Activated CD8-positive, alpha-beta memory T cell treated with anti-CD3 and anti-CD28 coated beads for 4 hours (primary cell): ENCODE measurements around the gene MAST4.

Experiments
- DNase-seq, 2 donors: peaks; one replicate each; pipeline ENCODE4 v3.0.0-alpha.2; 2020; ENCODE audit warnings: low read depth in 2 of 2

The MAST4 gene

DNA sequence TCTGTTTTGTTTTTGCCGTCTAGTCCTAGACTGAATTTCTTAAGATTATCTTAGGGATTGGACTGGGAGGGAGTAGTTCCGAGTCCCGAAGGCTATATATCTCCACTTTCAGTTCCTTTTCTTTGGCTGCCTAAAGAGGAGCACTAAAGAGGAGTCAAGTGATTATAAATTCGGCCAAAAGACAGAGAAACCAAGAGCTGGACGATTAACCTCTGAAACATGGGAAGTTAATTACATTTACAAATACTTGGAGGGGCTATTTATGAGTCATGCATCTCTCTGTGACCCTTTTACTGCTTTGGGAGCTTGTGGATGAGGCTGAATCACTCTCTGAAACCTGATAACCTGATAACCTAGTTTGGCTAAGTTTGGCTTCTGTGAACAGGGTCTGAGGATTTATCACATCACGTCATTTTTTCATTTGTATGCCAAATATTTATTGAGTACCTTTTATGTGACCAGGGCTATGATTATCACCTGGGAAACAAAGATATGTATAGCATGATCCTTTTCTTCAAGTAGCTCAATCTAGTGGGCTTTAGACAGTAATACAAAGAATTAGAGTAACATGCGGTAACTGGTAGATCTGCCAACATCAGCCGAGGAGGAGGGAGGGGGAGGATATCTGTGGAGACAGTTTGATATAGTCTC, 419.5 kb downstream of the MAST4 start:
- DNase-seq: no peak

- DNase-seq: no peak
These were observed 423.1 kb downstream of the MAST4 start for GRCh38 chr5:67019065-67019845.

- DNase-seq: no peak
These were observed 424.0 kb downstream of the MAST4 start for GRCh38 chr5:67020096-67020615.

DNA sequence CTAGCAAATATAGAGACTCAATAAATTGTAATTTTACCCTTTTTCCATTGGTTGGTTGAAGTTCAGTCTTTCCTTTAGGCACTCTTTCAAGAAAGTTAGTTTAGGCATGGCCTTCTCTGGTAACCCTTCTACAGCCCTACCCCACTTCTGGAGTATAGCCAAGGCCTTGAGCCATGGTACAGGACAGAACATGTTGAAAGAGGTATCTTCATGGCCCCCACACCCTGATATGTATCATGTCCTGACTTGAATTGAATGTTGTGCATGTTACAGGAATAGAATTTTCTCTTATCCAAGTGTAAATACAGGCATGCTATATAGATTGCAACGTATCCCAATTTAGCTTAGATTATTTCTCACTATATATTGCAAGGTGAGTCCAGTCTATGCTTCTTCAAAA, 424.8 kb downstream of the MAST4 start:
- no peak for DNase-seq

DNA sequence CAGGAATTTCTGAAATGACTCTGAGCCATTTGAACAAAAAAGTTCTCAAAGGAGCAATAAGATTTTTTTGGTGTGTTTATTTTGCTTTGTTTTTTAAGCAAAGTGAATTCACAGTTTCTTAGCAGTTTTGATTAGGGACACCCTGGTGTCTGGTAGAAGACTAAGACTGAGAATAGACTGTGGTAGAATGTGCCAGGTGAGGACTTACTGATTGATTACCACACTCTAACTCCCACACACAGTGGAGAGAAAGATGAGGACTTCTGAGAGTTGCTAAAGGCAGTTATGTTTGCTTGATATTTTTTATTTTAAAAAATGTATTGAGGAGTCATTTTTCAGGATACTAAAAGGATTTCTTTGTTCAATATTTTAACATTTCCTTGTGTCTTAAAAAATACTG, 425.3 kb downstream of the MAST4 start:
- DNase-seq: no peak

- DNase-seq: no peak
These were observed 425.8 kb downstream of the MAST4 start for GRCh38 chr5:67021962-67022361.

GRCh38 chr5:67025457-67025856, 429.3 kb downstream of the MAST4 start:
- DNase-seq: no peak

DNA sequence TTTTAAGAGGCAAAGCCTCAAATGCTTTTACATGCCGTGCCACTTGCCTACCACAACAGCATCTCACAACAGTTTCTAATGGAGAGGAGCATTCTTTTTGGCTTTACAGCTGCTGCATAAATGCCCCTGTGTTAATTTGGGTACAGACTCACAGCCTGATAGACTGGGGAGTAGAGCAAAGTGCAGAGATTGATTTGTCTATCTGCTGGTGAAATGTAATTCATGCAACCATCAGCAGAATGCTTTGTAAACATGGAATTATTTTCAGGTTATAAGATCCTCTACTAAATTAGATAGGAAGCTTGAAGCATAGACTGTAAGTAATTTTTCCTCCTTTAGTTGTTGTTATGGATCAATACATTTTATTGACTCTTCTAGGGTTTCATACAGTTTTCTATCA, 430.1 kb downstream of the MAST4 start:
- no peak for DNase-seq

DNA sequence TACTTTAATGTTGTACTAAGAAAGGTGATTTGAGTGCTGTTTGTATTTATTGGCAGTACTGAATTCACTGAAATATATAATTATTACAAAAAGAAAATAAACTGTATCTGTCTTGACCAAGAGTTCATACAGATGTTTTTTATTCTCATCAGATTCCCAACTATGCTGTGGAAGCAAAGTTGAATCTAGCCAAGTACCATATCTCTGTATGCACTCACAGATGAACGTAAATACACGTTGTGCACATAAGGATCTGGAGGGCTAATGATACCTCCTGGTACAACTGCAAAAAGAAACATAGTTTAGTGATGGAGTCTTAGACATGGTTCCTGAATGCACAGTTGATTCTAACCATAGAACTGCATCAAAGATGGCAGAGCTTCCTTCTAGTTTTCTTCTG, 431.0 kb downstream of the MAST4 start:
- DNase-seq: no peak

- DNase-seq: no peak
These were observed 432.2 kb downstream of the MAST4 start for GRCh38 chr5:67028371-67028770.

- no peak for DNase-seq
These were observed 432.7 kb downstream of the MAST4 start for GRCh38 chr5:67028941-67029340.

- no peak for DNase-seq
These were observed 433.3 kb downstream of the MAST4 start for GRCh38 chr5:67029481-67029880.

DNA sequence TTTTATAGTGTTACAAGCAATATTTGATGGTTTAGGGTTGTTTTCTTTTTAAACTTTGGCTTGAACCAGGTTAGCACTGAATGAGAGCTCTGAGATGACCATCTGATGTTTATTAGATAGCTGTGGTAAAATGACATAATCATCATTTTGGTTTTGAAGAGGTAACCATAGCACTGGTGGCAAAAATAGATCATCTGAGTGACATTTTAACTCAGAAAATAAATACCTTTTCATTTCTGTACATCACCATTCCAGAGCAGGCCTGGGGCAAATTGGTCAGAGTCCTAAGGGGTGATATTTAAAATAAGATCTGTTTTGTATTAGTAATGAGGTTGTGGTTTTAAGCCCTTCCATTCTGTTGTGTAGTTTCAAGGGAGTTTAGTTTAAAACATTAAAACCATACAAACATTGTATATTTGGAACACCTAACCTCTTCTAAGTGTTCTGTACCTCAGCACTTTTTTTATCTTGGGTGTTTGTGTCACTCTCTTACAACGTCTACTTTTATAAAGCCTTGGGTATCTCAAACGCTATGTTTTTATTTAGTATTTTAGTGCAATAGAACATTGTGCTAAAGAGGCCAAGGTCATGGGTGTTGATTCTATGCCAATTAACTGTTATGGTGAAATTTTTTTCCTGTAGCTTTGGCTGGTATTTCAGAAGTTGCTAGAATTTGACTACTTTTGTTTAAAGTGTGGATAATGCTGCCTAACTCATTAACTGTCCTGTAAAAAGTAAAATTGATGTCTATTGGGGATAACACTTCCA, 434.3 kb downstream of the MAST4 start:
- DNase-seq: no peak

- DNase-seq: no peak
These were observed 434.9 kb downstream of the MAST4 start for GRCh38 chr5:67031057-67031443.

DNA sequence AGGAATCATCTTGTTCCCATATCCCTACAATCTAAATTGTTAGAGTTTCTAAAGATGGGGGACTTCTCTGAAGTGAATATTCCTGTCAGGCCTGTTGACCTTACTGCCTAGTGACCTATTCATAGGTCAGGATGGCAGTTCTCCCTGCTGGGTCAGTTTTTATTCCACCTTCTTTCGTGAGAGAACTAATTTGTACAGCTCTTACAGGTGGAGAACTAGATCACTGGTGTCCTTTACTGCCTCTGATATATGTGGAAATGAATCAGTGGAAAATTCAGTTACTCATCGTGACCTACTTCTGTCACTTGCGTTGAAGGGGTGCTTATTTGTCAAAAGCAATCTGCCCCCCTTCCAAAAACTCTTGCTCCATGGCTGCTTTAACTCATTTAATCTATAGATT, 435.5 kb downstream of the MAST4 start:
- no peak for DNase-seq

- DNase-seq: no peak
These were observed 436.9 kb downstream of the MAST4 start for GRCh38 chr5:67032921-67033664.

DNA sequence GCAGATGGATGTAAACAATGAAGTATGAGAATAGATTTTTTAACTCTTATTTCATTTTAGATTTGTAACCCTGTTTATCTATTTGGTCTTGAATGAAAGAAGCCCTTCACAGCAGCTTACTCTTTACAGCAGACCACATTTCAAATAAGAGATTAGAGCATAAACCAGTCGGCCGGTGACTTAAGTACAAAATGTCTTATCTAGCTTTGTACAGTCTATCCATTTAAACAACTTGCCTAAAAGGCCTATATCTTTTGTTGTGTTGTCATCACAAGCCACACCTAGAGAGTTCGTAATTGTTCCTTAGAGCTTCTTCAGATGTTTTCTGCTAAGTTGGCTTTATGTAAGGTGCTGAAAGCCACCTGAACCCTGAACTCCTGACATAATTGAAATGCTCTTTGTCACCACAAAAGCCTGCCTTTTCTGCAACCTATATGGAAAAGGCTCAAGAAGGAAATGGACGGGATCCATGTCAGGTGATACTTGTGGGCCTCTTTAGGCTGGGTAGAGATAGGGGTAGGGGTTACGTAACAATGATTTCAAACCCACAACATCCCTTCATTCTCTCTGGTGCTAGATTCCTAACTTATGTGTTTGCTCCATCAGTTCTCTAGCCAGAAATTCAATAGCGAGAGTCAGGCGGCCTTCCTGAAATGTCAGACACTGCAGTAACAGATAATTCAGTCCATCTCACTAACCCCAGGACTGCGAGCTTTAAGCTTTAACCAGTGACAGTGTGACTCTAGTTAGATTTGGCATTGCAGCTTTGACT, 437.9 kb downstream of the MAST4 start:
- no peak for DNase-seq

GRCh38 chr5:67035098-67035740, 439.0 kb downstream of the MAST4 start:
- DNase-seq: no peak

DNA sequence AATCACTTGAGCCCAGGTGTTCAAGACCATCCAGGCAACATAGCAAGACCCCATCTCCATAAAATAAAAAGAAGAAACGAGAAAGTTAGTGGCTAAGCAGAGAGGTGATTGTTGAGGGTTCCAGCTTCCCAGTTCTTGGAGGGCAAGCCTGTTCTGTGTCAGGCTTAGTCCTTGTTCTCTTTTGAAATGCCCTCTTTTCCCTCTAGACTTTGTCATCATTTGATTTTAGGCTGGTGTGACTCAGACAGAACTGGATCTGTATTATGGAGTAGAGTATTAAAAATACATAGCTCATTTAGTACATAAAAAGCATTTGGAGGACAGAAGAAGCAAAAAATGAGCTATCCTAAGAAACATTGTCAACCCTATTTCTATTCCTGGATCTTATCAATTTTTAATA, 441.0 kb downstream of the MAST4 start:
- DNase-seq: no peak

DNA sequence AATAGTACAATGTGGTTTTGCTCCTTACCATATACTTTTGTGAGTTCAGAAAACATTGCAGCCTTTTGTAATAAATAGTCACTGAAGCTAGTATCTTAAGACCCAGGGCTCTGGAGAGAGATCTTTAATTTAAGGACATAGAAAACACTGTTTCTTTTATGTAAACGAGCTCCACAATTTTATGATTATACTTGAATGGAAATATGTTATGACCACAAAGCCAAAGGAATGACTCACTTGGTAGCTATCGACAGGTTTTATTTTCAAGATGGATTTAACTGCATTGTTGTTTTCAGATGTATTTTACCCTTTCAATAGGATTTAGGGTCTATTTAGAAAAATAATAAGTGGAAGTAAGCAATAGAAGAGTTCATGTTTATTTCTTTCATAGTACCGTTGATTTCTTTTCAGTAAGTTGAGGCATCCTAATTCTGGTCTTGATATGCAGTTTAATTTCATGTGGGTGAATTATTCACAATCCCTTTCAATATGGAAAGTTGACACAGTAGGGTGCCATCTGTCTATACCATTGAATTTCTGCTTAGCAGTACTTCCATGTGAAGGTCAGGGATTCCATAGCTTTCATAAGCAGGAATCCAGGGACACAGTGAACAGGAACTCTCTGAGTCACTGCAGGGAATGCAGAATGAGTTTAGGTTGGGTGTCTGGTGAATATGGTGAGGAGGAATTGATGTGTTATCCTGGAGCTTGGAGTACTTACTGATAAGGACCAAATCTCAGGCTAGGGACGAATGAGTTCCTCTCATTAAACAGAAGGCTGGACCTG, 442.8 kb downstream of the MAST4 start:
- no peak for DNase-seq
